Liver (tissue), 9 donors: Measurements from ENCODE around the gene LPP. TPM values are rescaled to one million over a fixed set of nuclear protein-coding genes. Genes with fewer than 3 reads are reported as not detected.

Experiments
- DNase-seq: peaks from one replicate; pipeline ENCODE4 v3.0.0-alpha.2; 2017; ENCODE audit warnings: low spot score
- H3K27ac ChIP-seq, 2 donors: one replicate each; pipeline ENCODE4 v1.7.0; 2013; ENCODE audit warnings: inconsistent platforms in 2 of 2, low read length in 2 of 2, control low read depth in 1 of 2, low read depth in 1 of 2, mild to moderate bottlenecking in 1 of 2
- H3K27me3 ChIP-seq, 4 donors: one replicate each; pipeline versions ENCODE4 v1.6.1 to v1.7.0; 2013; ENCODE audit warnings: low read length in 3 of 4, inconsistent platforms in 1 of 4, mild to moderate bottlenecking in 1 of 4, moderate library complexity in 1 of 4; ENCODE audit not compliant: control insufficient read depth in 4 of 4, insufficient read depth in 4 of 4
- H3K36me3 ChIP-seq, 4 donors: one replicate each; pipeline versions ENCODE4 v1.6.1 to v1.7.0; 2013; ENCODE audit warnings: low read length in 3 of 4, mild to moderate bottlenecking in 3 of 4, low read depth in 1 of 4, moderate library complexity in 1 of 4; ENCODE audit not compliant: control insufficient read depth in 4 of 4, insufficient read depth in 3 of 4
- H3K4me1 ChIP-seq, 4 donors: one replicate each; pipeline versions ENCODE4 v1.6.1 to v1.7.0; 2013; ENCODE audit warnings: low read length in 3 of 4, mild to moderate bottlenecking in 3 of 4, moderate library complexity in 1 of 4; ENCODE audit not compliant: control insufficient read depth in 4 of 4, insufficient read depth in 4 of 4
- H3K4me3 ChIP-seq, 3 donors: one replicate each; pipeline versions ENCODE4 v1.6.1 to v1.7.0; 2013; ENCODE audit warnings: low read length in 3 of 3, control low read depth in 1 of 3, low read depth in 1 of 3, mild to moderate bottlenecking in 1 of 3
- H3K9ac ChIP-seq, 2 donors: one replicate each; pipeline ENCODE4 v1.7.0; 2013; ENCODE audit warnings: low read length in 2 of 2, mild to moderate bottlenecking in 2 of 2, moderate library complexity in 2 of 2, control low read depth in 1 of 2, low read depth in 1 of 2
- H3K9me3 ChIP-seq, 4 donors: one replicate each; pipeline versions ENCODE4 v1.6.1 to v1.7.0; 2013; ENCODE audit warnings: low read length in 3 of 4; ENCODE audit not compliant: control insufficient read depth in 4 of 4
- CTCF ChIP-seq: fragments of 150-350 bp; IDR thresholded peaks from 2 replicates; pipeline ENCODE4 v1.5.1; 2017; ENCODE audit warnings: improper control_type of control experiment, low read depth, low read length; ENCODE audit not compliant: missing input control
- EGR1 ChIP-seq, 2 donors: IDR thresholded peaks; 2 replicates each; pipeline ENCODE4 v1.6.1; 2016 to 2018; ENCODE audit warnings: antibody characterized with exemption in 2 of 2, low read depth in 2 of 2
- FOXA1 ChIP-seq: IDR thresholded peaks from 2 replicates; pipeline ENCODE4 v1.6.1; 2016; ENCODE audit warnings: antibody characterized with exemption
- FOXA2 ChIP-seq: IDR thresholded peaks from 2 replicates; pipeline ENCODE4 v1.6.1; 2016; ENCODE audit warnings: antibody characterized with exemption
- GABPA ChIP-seq, 2 donors: IDR thresholded peaks in 1 of 2; conservative IDR thresholded peaks in 1 of 2; 2 replicates each; pipeline ENCODE4 v1.6.1; 2016; ENCODE audit warnings: antibody characterized with exemption in 2 of 2, mild to moderate bottlenecking in 1 of 2, moderate library complexity in 1 of 2
- HNF4A ChIP-seq, 2 donors: conservative IDR thresholded peaks; 2 replicates each; pipeline ENCODE4 v1.6.1; 2016; ENCODE audit warnings: antibody characterized with exemption in 2 of 2, mild to moderate bottlenecking in 2 of 2
- HNF4G ChIP-seq: IDR thresholded peaks from 2 replicates; pipeline ENCODE4 v1.6.1; 2016; ENCODE audit warnings: antibody characterized with exemption
- JUND ChIP-seq, 2 donors: IDR thresholded peaks; 2 replicates each; pipeline ENCODE4 v1.6.1; 2016; ENCODE audit warnings: antibody characterized with exemption in 2 of 2
- NR2F2 ChIP-seq: IDR thresholded peaks from 2 replicates; pipeline ENCODE4 v1.6.1; 2016; ENCODE audit warnings: antibody characterized with exemption
- RAD21 ChIP-seq, 2 donors: IDR thresholded peaks; 2 replicates each; pipeline ENCODE4 v1.6.1; 2016; ENCODE audit warnings: antibody characterized with exemption in 2 of 2, mild to moderate bottlenecking in 2 of 2
- RXRA ChIP-seq, 2 donors: IDR thresholded peaks; 2 replicates each; pipeline ENCODE4 v1.6.1; 2017 to 2018; ENCODE audit warnings: antibody characterized with exemption in 2 of 2, mild to moderate bottlenecking in 1 of 2
- SP1 ChIP-seq: IDR thresholded peaks from 2 replicates; pipeline ENCODE4 v1.6.1; 2018; ENCODE audit warnings: antibody characterized with exemption, mild to moderate bottlenecking
- TAF1 ChIP-seq: conservative IDR thresholded peaks from 2 replicates; pipeline ENCODE4 v1.6.1; 2016; ENCODE audit warnings: antibody characterized with exemption, mild to moderate bottlenecking
- YY1 ChIP-seq: IDR thresholded peaks from 2 replicates; pipeline ENCODE4 v1.6.1; 2016; ENCODE audit warnings: antibody characterized with exemption, mild to moderate bottlenecking
- ZBTB33 ChIP-seq: IDR thresholded peaks from 2 replicates; pipeline ENCODE4 v1.6.1; 2016; ENCODE audit warnings: antibody characterized with exemption
- WGBS: extraction: QIAGEN DNeasy Blood & Tissue Kit; methylation state at CpG from one replicate; pipeline ENCODE4 v1.1.7; 2013; 5-methylcytosine and 5-hydroxymethylcytosine counted together
- polyA plus RNA-seq, 2 donors: library from polyadenylated mRNA; stranded (reverse) in 1 of 2; unstranded in 1 of 2; fragments of 200-250 nt in 1 of 2; fragments of >200 nt in 1 of 2; fragmentation: Nextera tagmentation in 1 of 2; extraction: Ambion mirVana in 1 of 2; gene quantifications; one replicate each; pipeline versions ENCODE4 v1.2.1 to v1.2.3, GENCODE V29; 2013 to 2015
- total RNA-seq, 2 donors: library from RNA; depleted of rRNA; stranded (reverse); fragments of >200 nt; gene quantifications; one replicate each; pipeline ENCODE4 v1.2.3, GENCODE V29; 2014
- TF ChIP-seq, protein P1 (sequence below): IDR thresholded peaks from 2 replicates; pipeline ENCODE4 v1.6.1; 2016; ENCODE audit warnings: antibody characterized with exemption
- TF ChIP-seq, protein P2 (sequence below): IDR thresholded peaks from 2 replicates; pipeline ENCODE4 v1.6.1; 2016; ENCODE audit warnings: antibody characterized with exemption
- TF ChIP-seq, protein P3 (sequence below): IDR thresholded peaks from 2 replicates; pipeline ENCODE4 v1.6.1; 2016; ENCODE audit warnings: antibody characterized with exemption, mild to moderate bottlenecking
- donor health status: healthy.
- donor health status: healthy.
- donor health status: healthy.
- donor health status: healthy.
- donor health status: healthy.

LPP gene
- total and polyA plus RNA-seq, 4 donors: 3.3 to 53.7 (median 28.2) TPM

DNA sequence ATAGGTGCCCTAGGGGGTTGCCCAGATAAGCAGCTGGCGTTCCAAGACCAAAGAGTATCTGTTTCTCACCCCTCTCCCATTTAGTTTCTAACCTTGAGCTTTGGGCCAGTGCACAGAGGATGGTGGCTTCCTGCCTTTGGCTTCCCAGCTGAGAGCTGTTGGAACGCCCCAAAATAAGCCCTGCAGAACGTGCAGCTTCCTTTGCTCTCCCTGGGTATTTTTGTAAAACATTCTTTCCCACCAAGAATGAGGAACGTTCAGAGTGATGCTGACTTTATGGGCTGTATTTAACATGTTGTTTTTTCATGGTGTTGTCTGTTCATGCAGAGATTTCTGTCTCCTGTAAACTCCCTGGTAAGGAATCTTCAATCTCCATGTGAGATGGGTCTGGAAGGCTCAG lies 63.8 kb downstream of the LPP start:
- no peak overlapping the region for H3K4me3 ChIP-seq
- H3K9ac ChIP-seq: no peak overlapping the region
- H3K27ac ChIP-seq: no peak overlapping the region
- H3K36me3 ChIP-seq: no peaks in the 10 kb centered on the region
- DNase-seq: no peak
- H3K9me3 ChIP-seq: no peaks in the 10 kb centered on the region
- peaks cover 0 to 14% (median 9%) of the 10 kb centered on the region in 4 donors for H3K4me1 ChIP-seq
- 87% methylated on average over 4 of the region's 4 CpGs for WGBS
- H3K27me3 ChIP-seq: no peaks in the 10 kb centered on the region
- TF ChIP-seq HNF4G: no peak
- TF ChIP-seq, protein P1, sequence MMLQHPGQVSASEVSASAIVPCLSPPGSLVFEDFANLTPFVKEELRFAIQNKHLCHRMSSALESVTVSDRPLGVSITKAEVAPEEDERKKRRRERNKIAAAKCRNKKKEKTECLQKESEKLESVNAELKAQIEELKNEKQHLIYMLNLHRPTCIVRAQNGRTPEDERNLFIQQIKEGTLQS: no peak
- TF ChIP-seq RXRA (IDR thresholded peaks at IDR 0.05): no peak
- TF ChIP-seq EGR1 (IDR thresholded peaks at IDR 0.05; ENCODE audit: low read depth in 2 of 2): no peak
- TF ChIP-seq, protein P2, sequence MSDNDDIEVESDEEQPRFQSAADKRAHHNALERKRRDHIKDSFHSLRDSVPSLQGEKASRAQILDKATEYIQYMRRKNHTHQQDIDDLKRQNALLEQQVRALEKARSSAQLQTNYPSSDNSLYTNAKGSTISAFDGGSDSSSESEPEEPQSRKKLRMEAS: no peak
- no peak for TF ChIP-seq YY1
- no peak for TF ChIP-seq FOXA1
- no peak for TF ChIP-seq SP1
- no peak for TF ChIP-seq NR2F2

DNA sequence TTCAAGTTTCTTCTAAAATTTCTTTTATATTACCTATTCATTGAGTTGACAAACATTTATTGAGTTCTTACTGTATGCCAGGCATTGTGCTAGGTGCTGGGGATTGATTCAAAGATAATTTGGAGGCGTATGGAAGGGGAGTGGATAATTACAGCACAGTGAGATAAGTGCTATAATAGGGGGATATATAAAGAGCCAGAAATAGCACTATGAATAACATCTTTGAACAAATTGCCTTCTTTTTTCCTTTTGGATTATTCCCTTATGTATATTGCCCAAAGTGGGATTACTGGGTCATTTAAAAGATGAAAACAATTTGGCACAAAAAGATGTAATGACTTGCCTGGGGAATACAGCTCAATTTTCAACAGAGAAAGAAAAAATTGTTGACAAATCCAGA lies 64.6 kb downstream of the LPP start:
- H3K36me3 ChIP-seq: no peaks in the 10 kb centered on the region
- no peaks in the 10 kb centered on the region for H3K9me3 ChIP-seq
- peaks cover 0 to 11% (median 8%) of the 10 kb centered on the region in 4 donors for H3K4me1 ChIP-seq
- WGBS: 86% methylated on average over 1 of the region's 1 CpG
- TF ChIP-seq JUND (IDR thresholded peaks at IDR 0.05): no peak
- no peak for TF ChIP-seq HNF4A (conservative IDR thresholded peaks at IDR 0.05)
- no peak for TF ChIP-seq SP1
- TF ChIP-seq, protein P3, sequence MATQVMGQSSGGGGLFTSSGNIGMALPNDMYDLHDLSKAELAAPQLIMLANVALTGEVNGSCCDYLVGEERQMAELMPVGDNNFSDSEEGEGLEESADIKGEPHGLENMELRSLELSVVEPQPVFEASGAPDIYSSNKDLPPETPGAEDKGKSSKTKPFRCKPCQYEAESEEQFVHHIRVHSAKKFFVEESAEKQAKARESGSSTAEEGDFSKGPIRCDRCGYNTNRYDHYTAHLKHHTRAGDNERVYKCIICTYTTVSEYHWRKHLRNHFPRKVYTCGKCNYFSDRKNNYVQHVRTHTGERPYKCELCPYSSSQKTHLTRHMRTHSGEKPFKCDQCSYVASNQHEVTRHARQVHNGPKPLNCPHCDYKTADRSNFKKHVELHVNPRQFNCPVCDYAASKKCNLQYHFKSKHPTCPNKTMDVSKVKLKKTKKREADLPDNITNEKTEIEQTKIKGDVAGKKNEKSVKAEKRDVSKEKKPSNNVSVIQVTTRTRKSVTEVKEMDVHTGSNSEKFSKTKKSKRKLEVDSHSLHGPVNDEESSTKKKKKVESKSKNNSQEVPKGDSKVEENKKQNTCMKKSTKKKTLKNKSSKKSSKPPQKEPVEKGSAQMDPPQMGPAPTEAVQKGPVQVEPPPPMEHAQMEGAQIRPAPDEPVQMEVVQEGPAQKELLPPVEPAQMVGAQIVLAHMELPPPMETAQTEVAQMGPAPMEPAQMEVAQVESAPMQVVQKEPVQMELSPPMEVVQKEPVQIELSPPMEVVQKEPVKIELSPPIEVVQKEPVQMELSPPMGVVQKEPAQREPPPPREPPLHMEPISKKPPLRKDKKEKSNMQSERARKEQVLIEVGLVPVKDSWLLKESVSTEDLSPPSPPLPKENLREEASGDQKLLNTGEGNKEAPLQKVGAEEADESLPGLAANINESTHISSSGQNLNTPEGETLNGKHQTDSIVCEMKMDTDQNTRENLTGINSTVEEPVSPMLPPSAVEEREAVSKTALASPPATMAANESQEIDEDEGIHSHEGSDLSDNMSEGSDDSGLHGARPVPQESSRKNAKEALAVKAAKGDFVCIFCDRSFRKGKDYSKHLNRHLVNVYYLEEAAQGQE: no peak
- TF ChIP-seq, protein P1: no peak
- no peak for TF ChIP-seq RAD21 (IDR thresholded peaks at IDR 0.05)
- TF ChIP-seq, protein P2: no peak
- TF ChIP-seq TAF1: no peak
- no peak for TF ChIP-seq ZBTB33
- TF ChIP-seq GABPA (IDR thresholded peaks at IDR 0.05 in 1 of 2, conservative IDR thresholded peaks at IDR 0.05 in 1 of 2): no peak
- no peak for TF ChIP-seq NR2F2
- TF ChIP-seq FOXA2: no peak
- TF ChIP-seq EGR1 (IDR thresholded peaks at IDR 0.05; ENCODE audit: low read depth in 2 of 2): no peak
- no peak for TF ChIP-seq FOXA1
- TF ChIP-seq HNF4G: no peak
- no peak for TF ChIP-seq YY1
- TF ChIP-seq RXRA (IDR thresholded peaks at IDR 0.05): no peak
- TF ChIP-seq CTCF: no peak
- no peak overlapping the region for H3K4me3 ChIP-seq
- no peak overlapping the region for H3K27ac ChIP-seq
- H3K27me3 ChIP-seq: no peaks in the 10 kb centered on the region
- DNase-seq: no peak
- no peak overlapping the region for H3K9ac ChIP-seq
